T-helper 2 cell (primary cell): ENCODE measurements around the gene GRIN3B.
A peak's percentile ranks its signal among the peaks of the same experiment; 100 is the strongest.

Experiments used
- DNase-seq, 5 experiments: peaks; one replicate each; pipeline versions ENCODE4 v3.0.0 to v3.0.0-alpha.2; 2012 to 2022

GRIN3B gene

DNA sequence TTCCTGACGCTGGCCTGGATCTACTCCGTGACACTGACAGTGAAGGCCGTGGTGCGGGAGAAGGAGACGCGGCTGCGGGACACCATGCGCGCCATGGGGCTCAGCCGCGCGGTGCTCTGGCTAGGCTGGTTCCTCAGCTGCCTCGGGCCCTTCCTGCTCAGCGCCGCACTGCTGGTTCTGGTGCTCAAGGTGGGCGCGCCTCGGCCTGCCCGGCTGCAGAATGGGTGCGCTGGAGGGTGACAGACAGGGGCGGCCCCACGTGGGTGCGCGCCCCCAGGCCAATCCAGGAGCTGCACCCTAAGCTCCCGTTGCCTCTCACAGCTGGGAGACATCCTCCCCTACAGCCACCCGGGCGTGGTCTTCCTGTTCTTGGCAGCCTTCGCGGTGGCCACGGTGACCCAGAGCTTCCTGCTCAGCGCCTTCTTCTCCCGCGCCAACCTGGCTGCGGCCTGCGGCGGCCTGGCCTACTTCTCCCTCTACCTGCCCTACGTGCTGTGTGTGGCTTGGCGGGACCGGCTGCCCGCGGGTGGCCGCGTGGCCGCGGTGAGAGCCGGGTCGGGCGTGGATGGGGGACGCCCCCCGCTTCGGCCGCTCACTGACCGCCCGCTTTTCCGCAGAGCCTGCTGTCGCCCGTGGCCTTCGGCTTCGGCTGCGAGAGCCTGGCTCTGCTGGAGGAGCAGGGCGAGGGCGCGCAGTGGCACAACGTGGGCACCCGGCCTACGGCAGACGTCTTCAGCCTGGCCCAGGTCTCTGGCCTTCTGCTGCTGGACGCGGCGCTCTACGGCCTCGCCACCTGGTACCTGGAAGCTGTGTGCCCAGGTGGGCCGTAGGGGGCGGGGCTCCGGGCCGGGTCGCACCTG is 46.8 kb downstream of the GRIN3B start:
- peak in 1 of 5 experiments; percentile 75 for DNase-seq

DNA sequence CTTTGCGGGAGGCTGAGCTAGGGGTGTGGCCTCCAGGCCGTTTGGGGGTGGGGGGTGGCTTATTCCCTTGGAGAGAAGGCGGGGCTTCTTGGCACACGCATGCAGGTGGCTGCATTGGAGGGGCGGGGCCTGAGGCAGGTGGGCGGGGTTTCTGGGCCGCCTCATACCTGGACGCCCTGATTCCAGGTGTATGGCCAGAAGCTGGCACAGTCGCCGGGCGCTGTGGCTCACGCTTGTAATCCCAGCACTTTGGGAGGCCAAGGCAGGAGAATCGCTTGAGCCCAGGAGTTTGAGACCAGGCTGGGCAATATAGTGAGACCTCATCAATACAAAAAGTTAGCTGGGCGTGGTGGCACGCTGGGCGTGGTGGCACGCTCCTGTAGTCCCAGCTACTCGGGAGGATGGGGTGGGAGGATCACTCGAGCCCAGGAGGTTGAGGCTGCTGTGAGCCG is 47.5 kb downstream of the GRIN3B start:
- DNase-seq, result peak in 1 of 5 experiments; percentile 3

DNA sequence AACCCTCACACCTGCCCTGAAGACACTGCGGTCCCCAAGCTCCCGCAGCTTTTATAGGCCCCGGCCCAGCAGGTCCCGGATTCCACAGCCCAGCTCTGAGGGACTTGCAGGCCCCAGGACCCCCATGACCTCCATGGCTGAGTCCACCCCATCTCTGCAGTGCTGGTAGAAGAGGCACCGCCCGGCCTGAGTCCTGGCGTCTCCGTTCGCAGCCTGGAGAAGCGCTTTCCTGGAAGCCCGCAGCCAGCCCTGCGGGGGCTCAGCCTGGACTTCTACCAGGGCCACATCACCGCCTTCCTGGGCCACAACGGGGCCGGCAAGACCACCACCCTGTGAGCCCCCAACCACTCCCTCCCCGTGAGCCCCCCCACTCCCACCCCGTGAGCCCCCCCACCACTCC is 48.9 kb downstream of the GRIN3B start:
- no peak for DNase-seq

DNA sequence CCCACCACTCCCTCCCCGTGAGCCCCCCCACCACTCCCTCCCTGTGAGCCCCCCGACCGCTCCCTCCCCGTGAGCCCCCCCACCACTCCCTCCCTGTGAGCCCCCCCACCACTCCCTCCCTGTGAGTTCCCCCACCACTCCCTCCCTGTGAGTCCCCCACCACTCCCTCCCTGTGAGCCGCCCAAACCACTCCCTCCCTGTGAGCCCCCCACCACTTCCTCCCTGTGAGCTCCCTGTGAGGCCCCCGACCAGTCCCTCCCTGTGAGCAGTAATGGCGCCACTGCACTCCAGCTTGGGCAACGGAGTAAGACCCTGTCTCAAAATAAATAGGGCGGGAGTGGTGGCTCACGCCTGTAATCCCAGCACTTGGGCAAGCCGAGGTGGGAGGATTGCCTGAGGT is 49.6 kb downstream of the GRIN3B start:
- DNase-seq, result no peak

- DNase-seq, result no peak
Observed at GRCh38 chr19:1050989-1051788, 51.0 kb downstream of the GRIN3B start.

DNA sequence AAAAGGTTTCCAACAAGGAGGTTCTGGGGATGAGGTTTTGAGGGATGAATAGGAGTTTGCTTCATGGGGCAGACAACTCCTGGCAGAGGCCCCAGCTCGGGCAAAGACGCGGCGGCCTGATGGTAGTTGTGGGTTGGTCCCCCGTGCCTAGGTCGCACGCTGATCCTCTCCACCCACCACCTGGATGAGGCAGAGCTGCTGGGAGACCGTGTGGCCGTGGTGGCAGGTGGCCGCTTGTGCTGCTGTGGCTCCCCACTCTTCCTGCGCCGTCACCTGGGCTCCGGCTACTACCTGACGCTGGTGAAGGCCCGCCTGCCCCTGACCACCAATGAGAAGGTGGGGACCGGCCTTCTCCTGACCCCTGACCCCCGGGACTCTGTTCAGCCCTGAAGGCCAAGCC is 51.6 kb downstream of the GRIN3B start:
- DNase-seq, result peak in 1 of 5 experiments; percentile 2

DNA sequence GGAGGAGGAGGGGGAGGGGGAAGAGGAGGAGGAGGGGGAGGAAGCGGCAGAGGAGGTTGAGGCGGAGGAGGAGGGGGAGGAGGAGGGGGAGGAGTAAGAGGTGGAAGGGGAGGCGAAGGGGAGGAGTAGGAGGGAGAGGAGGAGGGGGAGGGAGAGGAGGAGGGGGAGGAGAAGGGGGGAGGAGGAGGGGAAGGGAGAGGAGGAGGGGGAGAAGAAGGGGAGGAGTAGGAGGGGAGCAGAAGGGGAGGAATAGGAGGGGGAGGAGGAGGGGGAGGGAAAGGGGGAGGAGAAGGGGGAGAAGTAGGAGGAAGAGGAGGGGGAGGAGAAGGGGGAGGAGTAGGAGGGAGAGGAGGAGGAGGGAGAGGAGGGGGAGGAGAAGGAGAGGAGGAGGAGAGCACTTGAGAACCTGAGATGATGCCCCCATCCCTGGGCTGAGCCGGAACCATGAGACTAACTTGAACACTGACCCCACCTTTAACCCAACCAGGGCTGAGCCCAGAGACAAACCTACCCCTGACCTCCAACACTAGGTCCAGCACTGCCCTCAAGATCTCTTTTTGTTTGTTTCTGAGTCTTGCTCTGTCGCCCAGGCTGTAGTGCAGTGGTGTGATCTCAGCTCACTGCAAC is 52.2 kb downstream of the GRIN3B start:
- DNase-seq, result peak in 1 of 5 experiments; percentile 48

GRCh38 chr19:1053176-1054101 is 53.2 kb downstream of the GRIN3B start:
- DNase-seq, result no peak

- DNase-seq, result peak in 1 of 5 experiments; percentile 2
Observed at GRCh38 chr19:1054102-1055027, 54.1 kb downstream of the GRIN3B start.

DNA sequence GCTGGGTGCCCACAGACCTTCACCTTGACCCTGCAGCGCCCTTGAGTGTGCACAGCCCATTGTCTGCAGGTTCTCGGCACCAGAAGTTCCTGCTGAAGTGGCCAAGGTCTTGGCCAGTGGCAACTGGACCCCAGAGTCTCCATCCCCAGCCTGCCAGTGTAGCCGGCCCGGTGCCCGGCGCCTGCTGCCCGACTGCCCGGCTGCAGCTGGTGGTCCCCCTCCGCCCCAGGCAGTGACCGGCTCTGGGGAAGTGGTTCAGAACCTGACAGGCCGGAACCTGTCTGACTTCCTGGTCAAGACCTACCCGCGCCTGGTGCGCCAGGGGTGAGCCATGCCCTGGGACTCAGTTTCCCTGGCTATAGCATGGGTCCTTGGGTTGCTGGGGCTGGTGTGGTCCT is 54.8 kb downstream of the GRIN3B start:
- peak in 1 of 5 experiments; percentile 2 for DNase-seq

- DNase-seq, result no peak
Observed at GRCh38 chr19:1055886-1056620, 55.8 kb downstream of the GRIN3B start.

DNA sequence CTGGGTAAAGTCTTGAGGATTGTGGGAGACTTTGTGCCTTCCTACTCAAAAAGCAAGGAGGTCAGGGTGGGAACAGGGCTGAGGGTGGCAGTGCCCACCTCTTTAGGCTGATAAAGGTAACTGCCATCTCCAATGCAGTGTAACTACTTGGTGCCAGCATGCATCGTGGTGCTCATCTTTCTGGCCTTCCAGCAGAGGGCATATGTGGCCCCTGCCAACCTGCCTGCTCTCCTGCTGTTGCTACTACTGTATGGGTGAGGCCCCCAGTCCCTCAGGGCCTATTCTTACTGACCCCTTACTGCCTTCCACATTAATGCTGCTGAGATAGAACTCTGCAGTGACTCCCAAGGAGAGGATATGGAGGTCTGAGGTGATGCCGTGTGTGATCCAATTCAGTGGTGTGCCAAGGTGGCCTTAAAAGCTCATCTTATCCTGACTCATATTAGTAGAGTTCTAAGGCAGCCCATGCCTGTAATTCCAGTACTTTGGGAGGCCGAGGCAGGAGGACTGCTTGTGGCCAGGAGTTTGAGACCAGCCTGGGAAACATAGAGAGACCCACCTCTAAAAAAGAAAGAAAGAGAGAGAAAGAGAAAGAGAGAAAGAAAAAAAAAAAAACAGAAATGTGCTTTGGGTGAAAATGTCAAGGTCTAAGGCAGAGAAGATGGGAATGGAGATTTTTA is 57.1 kb downstream of the GRIN3B start:
- peak in 1 of 5 experiments; percentile 81 for DNase-seq

GRCh38 chr19:1058112-1058511 is 57.9 kb downstream of the GRIN3B start:
- DNase-seq, result no peak
